HG03520 (cell line): Measurements from ENCODE around the gene MTARC2.

Experiments
- ATAC-seq: cut with Tn5 transposase; IDR thresholded peaks from one replicate; pipeline ENCODE4 v1.9.1; 2021; ENCODE audit warnings: mild to moderate bottlenecking, moderate library complexity; ENCODE audit not compliant: unreplicated experiment

Gene MTARC2

DNA sequence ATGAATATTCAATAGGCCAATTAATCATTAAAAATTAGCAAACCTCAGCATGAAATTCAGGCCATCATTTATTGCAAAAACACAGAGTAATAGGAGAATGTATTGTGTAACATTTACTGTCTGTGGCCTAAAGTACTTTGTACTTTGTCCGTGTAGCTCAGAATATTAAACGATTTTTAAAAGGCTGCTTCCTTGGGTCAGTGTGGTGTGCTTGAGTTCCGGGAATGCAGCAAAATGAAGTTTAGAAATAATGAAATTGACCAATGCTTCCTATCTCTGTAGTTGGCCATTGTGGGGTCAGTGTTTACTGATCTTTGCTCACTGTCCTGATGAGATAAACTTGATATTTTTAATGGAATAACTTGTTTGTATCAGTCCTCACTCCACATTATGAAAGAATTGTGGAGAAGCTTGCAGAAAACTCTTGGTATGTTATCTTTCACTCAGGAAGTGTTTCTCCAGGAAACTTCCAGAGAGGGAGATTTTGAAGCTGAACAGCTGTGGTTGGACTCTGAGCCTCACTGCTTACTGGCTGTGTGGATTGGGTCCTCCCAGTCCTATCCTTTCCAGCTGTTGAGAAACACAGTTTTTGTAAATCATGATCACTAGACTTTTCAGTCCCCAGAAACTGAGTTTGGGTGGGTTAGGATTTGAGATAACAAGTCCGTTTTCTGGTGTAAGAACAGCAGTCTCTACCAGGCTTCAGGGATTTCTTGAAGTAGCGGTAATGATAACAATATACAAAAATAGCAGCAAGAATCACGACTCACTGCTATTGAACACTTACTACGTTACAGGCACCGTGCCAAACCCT, 19.4 kb downstream of the MTARC2 start:
- no peak for ATAC-seq

DNA sequence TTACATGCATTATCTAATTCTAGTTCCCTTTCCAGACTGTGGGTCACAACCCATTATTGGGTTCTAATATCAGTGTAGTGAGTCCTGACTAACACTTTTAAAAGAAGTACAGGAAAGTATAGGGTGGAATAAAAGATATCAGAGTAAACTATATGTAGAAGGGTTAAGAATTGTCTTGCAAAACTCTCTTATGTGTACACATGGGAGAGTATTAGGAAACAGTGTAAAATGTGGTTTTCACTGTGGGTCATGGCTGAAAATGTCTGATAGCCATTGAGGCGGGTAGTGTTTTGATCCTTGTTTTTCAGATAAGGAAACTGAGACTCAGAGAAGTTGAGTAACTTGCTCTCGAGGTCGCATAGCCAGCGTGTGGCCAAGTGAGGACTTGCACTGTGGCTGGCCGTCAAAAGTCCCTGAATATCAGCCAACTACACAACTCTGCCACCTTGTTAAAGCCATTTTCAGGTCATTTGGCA, 20.0 kb downstream of the MTARC2 start:
- ATAC-seq = no peak

DNA sequence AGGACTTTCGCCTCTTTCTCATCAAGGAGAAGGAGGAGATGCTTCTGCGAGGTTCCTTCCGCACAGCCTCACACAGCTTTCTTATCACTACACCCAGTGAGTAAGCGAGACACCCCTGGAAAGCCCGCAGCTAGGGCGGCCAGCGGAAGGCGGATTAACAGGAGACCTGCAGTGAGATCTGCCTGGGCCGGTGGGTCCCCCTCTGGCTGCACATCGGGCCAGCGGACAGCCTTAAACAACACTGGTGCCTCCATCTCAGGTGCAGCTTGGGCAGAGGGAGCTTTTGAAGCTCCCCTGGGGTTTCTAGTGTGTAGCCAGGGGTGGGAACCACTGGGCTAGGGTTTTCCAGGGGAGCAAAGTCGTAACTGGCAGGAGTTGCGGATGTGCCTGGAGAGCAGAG, 21.1 kb downstream of the MTARC2 start:
- ATAC-seq = no peak

DNA sequence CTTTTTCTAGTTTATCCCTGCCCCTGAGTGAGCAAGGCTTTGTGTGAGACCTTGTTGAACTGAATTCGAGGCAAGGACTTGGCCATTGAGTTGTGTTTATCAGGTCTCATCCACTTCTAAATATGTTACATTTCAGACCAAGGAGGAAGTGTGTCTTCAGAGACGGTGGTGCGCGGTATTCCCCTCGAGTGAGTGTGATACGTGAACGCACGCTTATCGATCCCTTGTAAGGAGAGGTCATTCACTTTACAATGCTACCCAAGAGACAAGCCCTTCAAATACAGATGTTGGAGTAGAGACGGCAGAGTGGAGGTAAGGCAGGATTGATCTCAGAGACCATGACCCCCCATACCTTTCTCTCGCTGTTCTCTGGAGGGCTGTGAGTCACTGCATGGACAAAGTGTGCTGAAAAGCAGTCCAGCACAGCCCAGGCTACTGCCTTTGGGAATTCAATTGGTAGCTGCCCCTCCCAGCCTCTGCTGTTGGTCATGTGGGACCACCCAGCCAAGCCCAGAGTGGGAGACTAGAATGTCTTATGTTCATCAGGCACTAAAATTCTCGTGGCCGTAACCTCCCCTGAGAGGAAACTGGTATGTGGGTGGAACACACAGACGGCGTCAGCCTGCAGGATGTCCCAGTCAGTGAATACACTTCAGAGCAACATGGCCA, 22.3 kb downstream of the MTARC2 start:
- peak; percentile 70 for ATAC-seq

DNA sequence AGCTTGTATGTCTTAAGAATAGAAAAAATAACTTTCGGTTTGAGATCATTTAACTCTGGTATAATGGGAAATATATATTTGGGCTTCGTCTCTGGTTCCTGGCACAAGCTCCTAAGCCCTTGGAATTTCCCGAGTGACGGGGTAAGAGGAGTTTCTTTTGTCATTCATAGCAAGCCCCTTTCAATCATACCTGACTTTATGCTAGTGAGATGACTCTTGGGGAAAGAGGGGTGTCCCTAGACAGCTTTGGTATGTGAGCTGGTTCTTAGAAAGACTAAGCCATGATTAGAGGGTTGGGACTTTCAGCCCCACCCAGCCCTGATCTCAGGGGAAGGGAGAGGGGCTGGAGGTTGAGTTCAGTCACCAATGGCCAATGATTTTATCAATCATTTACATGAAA, 24.7 kb downstream of the MTARC2 start:
- no peak for ATAC-seq

DNA sequence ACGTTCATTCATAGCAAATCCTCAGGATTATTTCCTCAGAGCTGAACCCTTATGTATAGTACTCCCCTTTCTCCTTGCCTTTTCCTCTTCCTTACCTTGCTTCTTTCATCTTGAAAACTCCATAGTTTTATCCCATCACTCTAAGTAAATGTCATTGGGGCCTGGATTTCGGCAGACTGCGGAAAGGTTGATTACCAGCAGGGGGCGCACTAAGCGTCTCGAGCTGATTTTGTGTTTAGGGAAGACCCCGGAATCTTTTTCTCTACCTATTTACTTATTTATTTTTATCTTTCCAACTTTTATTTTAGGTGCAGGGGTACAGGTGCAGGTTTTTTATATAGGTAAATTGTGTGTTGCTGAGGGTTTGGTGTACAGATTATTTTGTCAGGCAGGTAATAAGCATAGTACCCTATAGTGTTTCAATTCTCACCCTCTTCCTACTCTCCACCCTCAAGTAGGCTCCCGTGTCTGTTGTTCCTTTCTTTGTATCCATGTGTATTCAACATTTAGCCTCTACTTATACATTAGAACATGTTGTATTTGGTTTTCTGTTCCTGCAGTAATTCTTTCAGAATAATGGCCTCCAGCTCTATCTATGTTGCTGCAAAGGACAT, 27.2 kb downstream of the MTARC2 start:
- ATAC-seq = no peak

DNA sequence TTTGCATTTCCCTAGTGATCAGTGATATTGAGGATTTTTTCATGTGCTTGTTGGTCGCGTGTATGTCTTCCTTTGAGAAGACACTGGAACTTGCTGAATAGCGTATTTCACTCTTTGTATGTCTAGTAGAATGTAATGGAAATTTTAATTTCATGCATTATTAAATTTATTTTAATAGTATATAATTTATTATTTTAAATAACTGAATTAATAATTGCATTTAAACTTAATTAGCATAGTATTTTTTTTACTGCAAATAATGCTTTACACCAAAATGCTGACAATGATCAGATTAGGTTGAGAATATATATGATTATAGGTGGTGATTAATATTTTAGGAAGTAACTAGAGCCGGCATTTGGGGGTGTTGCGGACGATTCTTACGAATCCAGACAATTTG, 28.1 kb downstream of the MTARC2 start:
- no peak for ATAC-seq

DNA sequence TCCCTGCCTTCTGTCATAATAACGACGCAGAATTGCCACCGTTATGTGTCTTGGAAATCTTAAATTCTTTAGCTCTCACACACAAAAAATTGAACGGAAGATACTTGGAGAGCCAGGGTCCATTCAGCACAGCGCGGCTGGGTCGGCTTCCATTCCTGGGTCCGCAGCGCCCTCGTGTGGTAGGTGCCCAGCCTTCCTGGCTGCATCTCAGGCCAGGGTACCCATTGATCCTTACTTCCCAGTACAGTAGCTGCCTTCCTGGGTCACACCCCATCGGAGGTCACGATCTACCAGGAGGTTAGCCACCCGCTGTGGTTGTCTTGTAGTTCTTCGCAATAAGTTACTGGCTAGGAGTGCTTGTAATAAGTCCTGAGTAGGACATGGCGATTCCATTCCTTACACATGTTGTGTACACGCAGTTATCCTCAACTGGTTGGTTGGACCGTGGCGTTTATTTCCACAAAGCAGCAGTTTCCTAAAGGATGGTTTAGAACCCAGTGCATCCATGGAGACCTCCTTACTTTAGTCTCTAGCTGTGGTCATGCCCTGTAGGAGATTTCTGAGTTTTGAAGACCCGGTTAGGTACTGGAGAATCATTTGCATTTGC, 28.7 kb downstream of the MTARC2 start:
- peak; percentile 70 for ATAC-seq

DNA sequence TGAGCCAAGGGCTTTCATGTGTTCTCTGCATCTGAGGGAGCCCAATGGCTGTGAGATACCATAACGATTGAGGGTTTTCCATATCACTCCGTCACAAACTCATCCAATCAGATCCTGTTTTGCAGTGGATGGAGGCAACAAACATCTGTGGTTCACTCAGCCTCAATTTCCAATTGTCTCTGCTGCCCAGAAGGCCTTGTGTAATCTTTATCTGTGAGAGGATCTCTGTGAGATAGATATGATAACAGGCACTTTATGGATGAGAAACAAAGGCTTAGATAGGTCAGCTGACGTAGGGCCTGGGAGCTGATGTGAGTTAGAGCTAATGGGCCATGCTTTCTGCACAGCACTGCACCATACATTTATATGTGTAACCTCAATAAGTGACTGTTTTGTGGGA, 35.3 kb downstream of the MTARC2 start:
- ATAC-seq = no peak

DNA sequence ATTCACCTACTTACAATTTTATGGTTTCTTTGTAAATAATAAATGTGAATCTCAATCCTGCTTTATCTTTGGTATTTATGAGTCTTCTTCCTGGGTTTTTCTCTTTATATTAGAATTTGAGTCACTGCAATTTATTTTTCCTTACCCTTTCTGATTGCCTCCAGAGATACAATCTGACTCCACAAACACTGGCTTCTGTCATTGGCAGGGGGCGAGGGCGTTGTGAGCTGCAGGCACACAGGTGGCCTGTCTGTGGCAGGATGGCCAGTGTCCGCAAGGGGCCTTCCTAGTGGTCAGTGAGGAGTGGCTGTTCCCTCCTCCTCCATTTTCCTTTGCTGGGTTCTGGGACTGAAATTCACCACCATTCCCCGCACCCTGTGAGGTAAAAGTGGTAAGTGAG, 36.6 kb downstream of the MTARC2 start:
- no peak for ATAC-seq

DNA sequence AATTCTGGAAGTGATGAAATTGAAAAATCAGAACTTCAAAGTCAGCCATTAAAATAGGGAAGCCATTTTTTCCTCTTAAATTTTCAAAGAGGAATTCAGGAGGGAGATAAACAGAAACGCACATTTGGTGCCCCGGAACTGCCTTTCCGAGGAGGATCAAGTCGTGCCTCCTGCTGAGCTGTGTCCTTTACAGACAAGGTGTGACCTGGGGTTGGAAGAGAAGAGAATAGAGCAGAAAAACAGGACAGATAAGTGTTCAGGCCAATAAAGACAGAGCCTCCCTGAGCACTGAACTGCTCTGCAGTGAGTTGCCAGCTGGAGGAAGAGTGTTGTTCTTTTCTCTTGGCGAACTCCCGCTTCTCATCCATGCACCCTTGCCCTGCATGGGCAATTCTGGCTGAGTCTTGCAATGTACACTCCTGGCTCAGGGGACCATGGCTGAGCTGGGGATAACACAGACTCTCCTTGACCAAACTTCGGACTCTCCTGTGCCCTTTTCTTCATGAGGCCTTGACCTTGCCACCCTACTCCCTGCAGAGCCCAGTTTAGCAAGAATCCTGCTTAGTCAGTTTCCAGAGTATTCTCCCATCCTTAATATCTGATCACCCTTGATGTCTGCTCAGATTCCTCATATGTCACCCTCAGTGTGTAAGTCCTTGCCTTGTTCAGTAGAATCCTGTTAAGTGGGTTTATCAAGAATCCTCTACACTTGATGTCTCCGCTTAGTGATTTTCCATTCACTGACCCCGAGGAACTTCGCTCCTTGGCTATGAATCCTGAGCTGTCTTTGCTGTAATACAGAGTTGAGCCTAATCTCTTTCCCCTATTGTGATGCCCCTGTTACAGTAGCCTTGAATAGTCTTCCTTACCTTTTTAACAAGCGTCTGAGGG, 37.3 kb downstream of the MTARC2 start:
- no peak for ATAC-seq

DNA sequence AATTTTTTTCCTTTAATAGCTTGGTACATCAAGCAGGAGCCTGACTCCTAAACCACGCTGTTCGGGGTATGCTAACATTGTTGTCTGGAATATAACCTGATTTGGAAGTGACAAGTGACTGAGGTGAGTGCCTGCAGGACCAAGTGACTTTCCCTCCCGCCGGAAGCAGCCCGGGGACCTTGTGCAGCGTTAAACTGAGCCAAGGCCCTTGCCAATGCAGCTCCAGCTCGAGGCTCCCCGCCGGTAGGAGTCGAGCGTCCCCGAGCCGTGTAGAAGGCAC, 37.9 kb downstream of the MTARC2 start:
- ATAC-seq = no peak

DNA sequence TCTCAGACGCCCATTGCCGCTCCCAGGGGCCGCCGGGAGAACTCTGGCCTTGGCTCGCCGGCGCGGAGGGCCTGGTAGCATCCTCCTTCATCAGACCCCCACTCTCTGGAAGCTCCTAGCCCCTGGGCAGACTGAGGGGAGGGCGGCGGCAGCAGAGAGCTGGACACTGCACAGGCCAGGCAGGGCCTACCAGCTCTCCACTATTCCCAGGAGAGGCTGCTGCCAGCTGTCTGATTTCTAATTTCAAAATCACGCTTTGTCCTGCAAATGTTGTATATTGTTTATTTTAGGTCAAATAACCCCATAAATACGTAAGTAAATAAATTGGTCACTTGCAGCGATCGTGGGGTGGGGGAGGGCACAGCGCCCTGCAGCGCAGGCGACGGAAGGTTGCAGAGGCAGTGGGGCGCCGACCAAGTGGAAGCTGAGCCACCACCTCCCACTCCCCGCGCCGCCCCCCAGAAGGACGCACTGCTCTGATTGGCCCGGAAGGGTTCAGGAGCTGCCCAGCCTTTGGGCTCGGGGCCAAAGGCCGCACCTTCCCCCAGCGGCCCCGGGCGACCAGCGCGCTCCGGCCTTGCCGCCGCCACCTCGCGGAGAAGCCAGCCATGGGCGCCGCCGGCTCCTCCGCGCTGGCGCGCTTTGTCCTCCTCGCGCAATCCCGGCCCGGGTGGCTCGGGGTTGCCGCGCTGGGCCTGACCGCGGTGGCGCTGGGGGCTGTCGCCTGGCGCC, 38.4 kb downstream of the MTARC2 start, which contains the start of gene MTARC1:
Gene MTARC1 (plus strand): TSS at position 577 of the 732 bp plus-strand sequence. CDS start 32 bp downstream, at position 609.
- peak; percentile 77 for ATAC-seq

DNA sequence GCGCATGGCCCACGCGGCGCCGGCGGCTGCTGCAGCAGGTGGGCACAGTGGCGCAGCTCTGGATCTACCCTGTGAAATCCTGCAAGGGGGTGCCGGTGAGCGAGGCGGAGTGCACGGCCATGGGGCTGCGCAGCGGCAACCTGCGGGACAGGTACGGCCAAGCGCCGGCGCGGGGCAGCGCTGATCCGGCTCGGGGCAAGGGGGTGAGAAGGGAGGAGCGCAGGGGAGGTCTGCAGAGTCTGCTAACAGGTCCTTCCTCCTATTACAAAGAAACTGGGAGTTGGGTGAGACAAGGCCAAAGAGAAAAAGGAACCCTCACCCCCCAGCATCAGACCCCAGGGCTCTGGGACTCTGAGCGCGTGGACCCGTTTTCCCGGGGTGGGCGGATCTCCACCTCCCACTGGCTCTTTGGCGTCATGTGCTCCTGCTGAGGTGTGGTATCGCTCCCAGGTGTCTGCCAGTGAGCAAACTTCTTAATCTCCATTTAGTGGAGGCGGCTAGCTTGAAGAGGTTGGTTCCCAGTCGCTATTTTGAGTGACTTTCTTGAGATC, 39.0 kb downstream of the MTARC2 start:
- peak; percentile 59 for ATAC-seq

DNA sequence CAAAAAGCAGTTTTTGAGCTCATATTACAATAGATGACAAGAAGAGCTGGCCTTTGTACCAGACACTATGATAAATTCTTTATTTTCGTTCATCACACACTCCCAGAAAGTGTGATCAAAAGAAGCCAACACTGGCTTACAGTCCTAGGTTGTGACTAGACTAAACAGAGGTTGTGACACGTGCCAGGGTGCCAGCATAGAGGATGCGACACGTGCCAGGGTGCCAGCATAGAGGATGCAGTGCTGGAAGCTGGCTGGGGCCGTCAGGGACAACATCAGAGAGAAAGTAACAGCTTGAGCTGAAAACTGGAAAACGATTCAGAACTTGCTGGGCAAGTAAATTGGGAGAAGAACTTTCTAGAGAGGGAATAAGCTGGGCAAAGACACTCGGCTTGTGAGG, 40.8 kb downstream of the MTARC2 start:
- no peak for ATAC-seq

DNA sequence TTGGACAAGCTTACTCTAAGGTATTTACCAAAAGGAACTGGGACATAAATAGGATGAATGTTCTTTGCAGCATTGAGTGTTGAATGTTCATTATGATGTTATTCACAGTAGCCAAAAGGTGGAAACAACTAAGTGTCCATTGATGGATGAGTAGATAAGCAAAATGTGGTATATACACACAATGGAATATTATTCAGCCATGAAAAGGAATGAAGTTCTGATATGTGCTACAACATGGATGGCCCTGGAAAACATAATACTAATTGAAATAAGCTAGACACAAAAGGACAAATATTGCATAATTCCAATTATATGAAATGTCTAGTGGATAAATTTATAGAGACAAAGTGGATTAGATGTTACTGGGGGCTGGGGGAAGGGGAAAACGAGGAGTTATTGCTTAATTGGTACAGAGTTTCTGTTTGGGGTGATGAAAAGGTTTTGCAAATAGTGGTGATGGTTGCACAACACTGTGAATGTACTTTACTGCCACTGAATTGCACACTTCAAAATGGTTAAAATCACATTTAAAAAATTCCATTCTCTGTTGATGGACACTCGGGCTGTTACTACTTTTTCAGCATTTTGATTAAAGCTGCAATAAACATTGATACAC, 41.5 kb downstream of the MTARC2 start:
- ATAC-seq = no peak

DNA sequence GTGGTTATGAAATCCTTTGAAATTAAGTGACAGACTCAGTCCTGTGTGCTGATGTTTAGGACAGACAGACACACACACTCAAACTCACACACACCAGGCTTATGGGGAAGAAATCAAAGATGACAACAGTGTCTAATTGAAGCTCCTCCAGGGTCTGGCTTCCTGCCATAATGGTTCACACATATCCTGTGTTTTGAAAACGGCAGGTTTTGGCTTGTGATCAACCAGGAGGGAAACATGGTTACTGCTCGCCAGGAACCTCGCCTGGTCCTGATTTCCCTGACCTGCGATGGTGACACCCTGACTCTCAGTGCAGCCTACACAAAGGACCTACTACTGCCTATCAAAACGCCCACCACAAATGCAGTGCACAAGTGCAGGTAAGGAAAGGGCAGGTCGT, 43.2 kb downstream of the MTARC2 start:
- ATAC-seq = no peak

DNA sequence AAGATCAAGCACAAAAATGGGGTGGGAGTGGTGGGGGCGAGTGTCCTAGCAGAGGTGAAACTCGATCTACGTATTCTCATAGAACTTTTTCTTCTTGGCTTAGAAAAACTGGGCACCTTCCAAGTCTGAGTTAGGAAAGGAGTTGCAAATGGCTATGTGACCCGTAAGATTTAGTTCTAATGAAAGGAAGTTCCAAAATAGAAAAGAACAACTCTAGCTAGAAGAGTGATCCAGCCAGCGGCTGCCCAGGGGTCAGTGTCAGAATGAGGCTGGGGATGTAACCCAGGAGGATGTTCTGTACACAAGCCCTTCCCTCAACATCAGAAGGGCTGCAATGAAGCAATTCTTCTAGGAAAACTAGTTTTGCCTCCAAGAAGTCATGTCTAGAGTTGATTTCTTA, 43.8 kb downstream of the MTARC2 start:
- ATAC-seq = no peak

DNA sequence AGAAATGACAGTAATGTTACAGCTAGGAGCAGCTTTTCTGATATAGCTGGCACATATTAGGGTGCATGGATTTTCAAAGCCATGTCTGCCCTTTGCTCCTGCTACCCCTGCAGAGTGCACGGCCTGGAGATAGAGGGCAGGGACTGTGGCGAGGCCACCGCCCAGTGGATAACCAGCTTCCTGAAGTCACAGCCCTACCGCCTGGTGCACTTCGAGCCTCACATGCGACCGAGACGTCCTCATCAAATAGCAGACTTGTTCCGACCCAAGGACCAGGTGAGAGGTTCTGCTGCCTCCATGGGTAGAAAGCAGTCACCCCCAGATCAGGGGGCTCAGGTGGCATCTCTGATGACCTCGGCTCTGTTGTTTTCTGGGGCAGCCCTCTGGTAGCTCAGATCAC, 48.4 kb downstream of the MTARC2 start:
- ATAC-seq = no peak
